Heart left ventricle (tissue), 16 donors: ENCODE results near the gene SORCS2. TPM values are rescaled to one million over a fixed set of nuclear protein-coding genes. Genes with fewer than 3 reads are reported as not detected.

Experiments
- ATAC-seq, 4 donors: fragments of 200-7000 bp; cut with Tn5 transposase; one replicate each; pipeline ENCODE4 v1.9.1; 2020 to 2022; ENCODE audit warnings: moderate library complexity in 4 of 4, mild to moderate bottlenecking in 3 of 4, moderate number of reproducible peaks in 1 of 4
- DNase-seq, 5 donors: peaks; one replicate each; pipeline ENCODE4 v3.0.0-alpha.2; 2020
- H3K27ac ChIP-seq, 12 donors: fragments of 200-600 bp; sonication (generic) in 4 of 12; one replicate each; pipeline versions ENCODE4 v1.5.0 to v1.8.0; 2016 to 2022; ENCODE audit warnings: mild to moderate bottlenecking in 2 of 12
- H3K27me3 ChIP-seq, 9 donors: fragments of 200-600 bp; sonication (generic) in 2 of 9; one replicate each; pipeline versions ENCODE4 v1.5.1 to v1.8.0; 2016 to 2022; ENCODE audit warnings: mild to moderate bottlenecking in 3 of 9
- H3K36me3 ChIP-seq, 9 donors: fragments of 200-600 bp; sonication (generic) in 2 of 9; one replicate each; pipeline versions ENCODE4 v1.5.0 to v1.8.0; 2018 to 2022; ENCODE audit warnings: mild to moderate bottlenecking in 2 of 9
- H3K4me1 ChIP-seq, 12 donors: fragments of 200-600 bp; sonication (generic) in 4 of 12; one replicate each; pipeline versions ENCODE4 v1.5.0 to v1.8.0; 2016 to 2022; ENCODE audit warnings: mild to moderate bottlenecking in 3 of 12
- H3K4me3 ChIP-seq, 12 donors: fragments of 200-600 bp; sonication (generic) in 4 of 12; one replicate each; pipeline versions ENCODE4 v1.5.0 to v1.8.0; 2017 to 2022; ENCODE audit warnings: mild to moderate bottlenecking in 9 of 12, moderate library complexity in 4 of 12
- H3K9me3 ChIP-seq, 12 donors: fragments of 200-600 bp; sonication (generic) in 4 of 12; one replicate each; pipeline versions ENCODE4 v1.5.0 to v1.8.0; 2016 to 2022; ENCODE audit warnings: mild to moderate bottlenecking in 1 of 12
- CTCF ChIP-seq, 12 donors: fragments of 200-600 bp; sonication (generic) in 4 of 12; IDR thresholded peaks; one replicate each; pipeline versions ENCODE4 v1.5.0 to v1.8.0; 2018 to 2022; ENCODE audit warnings: antibody characterized with exemption in 12 of 12, mild to moderate bottlenecking in 5 of 12
- POLR2A ChIP-seq, 2 donors: fragments of 450-650 bp; IDR thresholded peaks; one replicate each; pipeline ENCODE4 v1.6.1; 2017; ENCODE audit warnings: antibody characterized with exemption in 2 of 2, mild to moderate bottlenecking in 2 of 2, moderate library complexity in 2 of 2
- WGBS, 4 donors: extraction: QIAGEN DNeasy Blood & Tissue Kit in 2 of 4; methylation state at CpG; one replicate each; pipeline versions ENCODE4 v1.1.5 to v1.1.7; 2013 to 2018; 5-methylcytosine and 5-hydroxymethylcytosine counted together
- intact Hi-C, 10 donors: fragments of 100-400 bp; cut with DNase I; formaldehyde crosslinking; loops; one replicate each; pipeline versions ENCODE4 v1.11.1 to v1.14.2; 2022
- polyA plus RNA-seq, 2 donors: library from polyadenylated mRNA; stranded (reverse); fragments of 200-250 nt; gene quantifications; one replicate each; pipeline ENCODE4 v1.2.3, GENCODE V29; 2013
- total RNA-seq, 9 donors: library from RNA; depleted of rRNA in 2 of 9; stranded (reverse); fragments of >200 nt in 2 of 9; fragmentation: NEBNext Ultra II Directional in 3 of 9; extraction: Animal tissue kit (Norgen Biotek cat#: 25700) in 3 of 9; gene quantifications; one replicate each; pipeline versions ENCODE4 v1.1.0 to v1.2.4, GENCODE V29; 2016 to 2023
- donor health status: ischemic (EF 13 %, LVEDD 7.1; RV severe dilation, severe dysfunction).
- donor health status: healthy with polysubstance abuse.
- donor health status: DM: no; HTN: yes; CAD: no.
- donor health status: DM: no; HTN: no; CAD: no.
- donor health status: ischemic (EF 25% LVEDD 6.9; RV normal size, moderate dysfunction).
- donor health status: ischemic (EF 25% LVEDD 5.7; RV mildly dilated, moderate dysfunction).
- donor health status: healthy.
- donor health status: DM: yes; HTN: yes; CAD: no.
- donor health status: ischemic (EF 35%, LVEDD 5.7; RV mildly dilated, moderate dysfunction).
- donor health status: nonischemic (EF 11% LVEDD 7.7; RV severe dilation, severe dysfunction).
- donor health status: DM: yes; HTN: yes; CAD: no.
- donor health status: PGD.
- donor health status: ischemic (EF 29% LVEDD 5.4; RV normal size, mild dysfunction).
- donor health status: nonischemic (EF 23%, LVEDD 6.1; RV moderate dilation, normal function).

SORCS2 gene
- total and polyA plus RNA-seq, 11 donors = 0.28 to 5.5 (median 2.4) TPM

DNA sequence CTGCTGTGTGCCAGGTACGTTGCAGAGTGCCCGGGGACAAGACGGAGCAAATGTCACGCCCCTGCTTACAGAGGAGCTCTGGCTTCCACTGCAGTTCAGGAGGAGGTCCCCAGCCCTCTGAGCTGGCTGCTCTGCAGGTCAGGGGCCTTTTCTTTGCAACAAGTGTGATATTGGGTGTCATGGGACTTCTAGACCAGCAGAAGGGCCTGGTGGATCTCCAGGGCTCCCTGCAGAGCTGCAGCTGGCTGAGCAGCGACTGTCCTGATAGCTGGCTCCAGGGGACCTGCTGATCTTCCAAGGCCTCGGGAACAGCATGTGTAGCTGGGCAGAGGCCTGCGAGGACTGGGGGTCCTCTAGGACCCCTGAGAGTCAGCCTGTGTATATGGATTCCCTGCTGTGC, 120.4 kb downstream of the SORCS2 start:
- 79 to 94% (median 83%) methylated on average over 5 to 7 of the region's 7 CpGs for WGBS, 4 donors
- DNase-seq (no peak), ATAC-seq (no peak)
- Histone ChIP-seq H3K9me3 (no peaks in the 10 kb centered on the region), H3K27ac (no peak overlapping the region), H3K4me3 (no peak overlapping the region), H3K4me1 (peaks cover 0 to 13% (median 0%) of the 10 kb centered on the region in 12 donors), H3K27me3 (no peaks in the 10 kb centered on the region), H3K36me3 (no peaks in the 10 kb centered on the region)
- TF ChIP-seq POLR2A (IDR thresholded peaks at IDR 0.05) = no peak
- no peak for TF ChIP-seq CTCF (IDR thresholded peaks at IDR 0.05)
- intact Hi-C loops = no loop called here

DNA sequence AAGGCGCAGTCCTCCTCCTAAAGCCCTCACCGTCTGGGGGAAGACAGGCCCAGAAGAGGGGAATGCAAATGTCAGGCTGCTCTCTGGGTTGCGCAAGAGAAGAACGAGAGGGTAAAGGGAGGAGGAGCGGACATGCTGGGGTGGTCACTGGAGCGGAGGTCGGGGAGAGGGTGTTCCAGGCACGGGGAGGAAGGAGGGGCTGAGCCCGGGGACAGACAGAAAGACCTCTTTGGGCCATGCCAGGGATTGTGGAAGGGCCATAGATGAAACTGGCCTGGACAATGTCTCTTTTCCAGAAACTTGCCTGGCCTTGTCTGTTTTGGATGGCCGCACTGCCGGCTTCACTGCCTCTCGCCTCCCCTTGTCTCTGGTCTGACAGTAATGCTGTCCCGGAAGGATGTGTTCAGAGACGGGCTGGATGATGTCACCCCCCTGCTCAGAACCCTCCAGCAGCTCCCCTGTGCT, 121.0 kb downstream of the SORCS2 start:
- DNase-seq = no peak
- H3K4me1 ChIP-seq = peaks cover 0 to 10% (median 0%) of the 10 kb centered on the region in 12 donors
- H3K4me3 ChIP-seq = no peak overlapping the region
- H3K27me3 ChIP-seq = no peaks in the 10 kb centered on the region
- ATAC-seq = no peak
- no peak overlapping the region for H3K27ac ChIP-seq
- H3K9me3 ChIP-seq = peaks cover 0 to 6% (median 2%) of the 10 kb centered on the region in 12 donors
- H3K36me3 ChIP-seq = no peaks in the 10 kb centered on the region
- WGBS, 4 donors = 70 to 76% (median 73%) methylated on average over 14 of the region's 14 CpGs
- intact Hi-C loops = no loop called here
- TF ChIP-seq CTCF (IDR thresholded peaks at IDR 0.05) = no peak
- TF ChIP-seq POLR2A (IDR thresholded peaks at IDR 0.05) = no peak

DNA sequence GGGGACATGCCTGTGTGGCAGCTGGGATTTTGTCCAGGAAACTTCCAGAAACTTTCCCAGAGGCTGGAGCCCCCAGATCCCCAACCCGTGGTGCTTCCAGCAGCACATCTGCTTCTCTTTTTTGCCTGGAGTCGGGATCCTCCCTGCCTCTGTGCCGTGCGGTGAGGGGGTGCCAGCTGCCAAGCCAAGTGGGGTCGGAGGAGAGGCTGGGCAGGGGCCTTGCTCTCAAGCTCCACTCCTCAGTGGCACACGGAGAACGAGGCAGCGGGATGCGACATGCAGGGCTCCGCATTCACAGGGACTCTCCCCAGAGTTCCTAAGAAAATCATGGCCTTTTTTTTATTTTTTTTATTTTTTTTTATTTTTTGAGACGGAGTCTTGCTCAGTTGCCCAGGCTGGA, 121.7 kb downstream of the SORCS2 start:
- peaks cover 0 to 12% (median 7%) of the 10 kb centered on the region in 12 donors for H3K9me3 ChIP-seq
- H3K4me1 ChIP-seq = peaks cover 0 to 6% (median 0%) of the 10 kb centered on the region in 12 donors
- H3K36me3 ChIP-seq = no peaks in the 10 kb centered on the region
- WGBS, 4 donors = 86 to 93% (median 91%) methylated on average over 11 of the region's 11 CpGs
- H3K27ac ChIP-seq = no peak overlapping the region
- TF ChIP-seq POLR2A (IDR thresholded peaks at IDR 0.05) (no peak), CTCF (IDR thresholded peaks at IDR 0.05) (no peak)
- no peaks in the 10 kb centered on the region for H3K27me3 ChIP-seq
- no peak for ATAC-seq
- no peak overlapping the region for H3K4me3 ChIP-seq
- DNase-seq = no peak
- intact Hi-C loops = no loop called here

DNA sequence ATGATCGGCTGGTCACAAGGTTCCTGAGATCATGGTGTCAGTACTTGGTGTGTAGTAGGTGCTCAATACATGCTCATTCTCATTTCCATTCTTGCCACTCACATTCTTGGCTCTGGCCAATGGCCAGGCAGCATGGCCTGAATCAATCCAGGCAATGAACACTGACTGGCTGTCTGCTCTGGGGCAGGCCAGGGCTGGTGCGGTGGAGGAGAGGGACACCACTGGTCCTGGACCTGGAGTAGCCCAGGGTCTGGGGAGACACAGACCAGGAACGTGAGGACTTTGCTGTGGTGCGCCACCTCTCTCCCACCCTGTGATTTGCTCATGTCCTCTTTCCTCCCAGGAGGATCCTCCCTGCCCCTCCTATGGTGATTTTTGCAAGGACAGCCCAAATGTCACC, 122.9 kb downstream of the SORCS2 start:
- H3K27me3 ChIP-seq = no peaks in the 10 kb centered on the region
- H3K4me1 ChIP-seq = no peaks in the 10 kb centered on the region
- WGBS, 4 donors = 82 to 94% (median 91%) methylated on average over 4 of the region's 4 CpGs
- no peaks in the 10 kb centered on the region for H3K36me3 ChIP-seq
- TF ChIP-seq CTCF (IDR thresholded peaks at IDR 0.05) (no peak), POLR2A (IDR thresholded peaks at IDR 0.05) (no peak)
- H3K4me3 ChIP-seq = no peak overlapping the region
- DNase-seq (no peak), ATAC-seq (no peak)
- H3K9me3 ChIP-seq = peaks cover 0 to 25% (median 14%) of the 10 kb centered on the region in 12 donors
- H3K27ac ChIP-seq = no peak overlapping the region
- intact Hi-C loops = no loop called here
